Measurements from ENCODE around the gene CFAP92.

The CFAP92 gene

GRCh38 chr3:129002573-129003569 lies 9.0 kb upstream of the CFAP92 start:
- no peak for DNase-seq (ENCODE audit: extremely low spot score)
- POLR2A ChIA-PET = no interaction called here
- TF ChIP-seq, protein P1, sequence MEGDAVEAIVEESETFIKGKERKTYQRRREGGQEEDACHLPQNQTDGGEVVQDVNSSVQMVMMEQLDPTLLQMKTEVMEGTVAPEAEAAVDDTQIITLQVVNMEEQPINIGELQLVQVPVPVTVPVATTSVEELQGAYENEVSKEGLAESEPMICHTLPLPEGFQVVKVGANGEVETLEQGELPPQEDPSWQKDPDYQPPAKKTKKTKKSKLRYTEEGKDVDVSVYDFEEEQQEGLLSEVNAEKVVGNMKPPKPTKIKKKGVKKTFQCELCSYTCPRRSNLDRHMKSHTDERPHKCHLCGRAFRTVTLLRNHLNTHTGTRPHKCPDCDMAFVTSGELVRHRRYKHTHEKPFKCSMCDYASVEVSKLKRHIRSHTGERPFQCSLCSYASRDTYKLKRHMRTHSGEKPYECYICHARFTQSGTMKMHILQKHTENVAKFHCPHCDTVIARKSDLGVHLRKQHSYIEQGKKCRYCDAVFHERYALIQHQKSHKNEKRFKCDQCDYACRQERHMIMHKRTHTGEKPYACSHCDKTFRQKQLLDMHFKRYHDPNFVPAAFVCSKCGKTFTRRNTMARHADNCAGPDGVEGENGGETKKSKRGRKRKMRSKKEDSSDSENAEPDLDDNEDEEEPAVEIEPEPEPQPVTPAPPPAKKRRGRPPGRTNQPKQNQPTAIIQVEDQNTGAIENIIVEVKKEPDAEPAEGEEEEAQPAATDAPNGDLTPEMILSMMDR (IDR thresholded peaks at IDR 0.05; ENCODE audit: control extremely low read depth, extremely low read depth, low read depth, missing control alignments) = no peak
- CTCF ChIA-PET = no interaction called here

- POLR2A ChIA-PET = no interaction called here
- CTCF ChIA-PET = no interaction called here
- no peak for DNase-seq (ENCODE audit: extremely low spot score)
Observed at GRCh38 chr3:129001806-129002572, 8.1 kb upstream of the CFAP92 start.

DNA sequence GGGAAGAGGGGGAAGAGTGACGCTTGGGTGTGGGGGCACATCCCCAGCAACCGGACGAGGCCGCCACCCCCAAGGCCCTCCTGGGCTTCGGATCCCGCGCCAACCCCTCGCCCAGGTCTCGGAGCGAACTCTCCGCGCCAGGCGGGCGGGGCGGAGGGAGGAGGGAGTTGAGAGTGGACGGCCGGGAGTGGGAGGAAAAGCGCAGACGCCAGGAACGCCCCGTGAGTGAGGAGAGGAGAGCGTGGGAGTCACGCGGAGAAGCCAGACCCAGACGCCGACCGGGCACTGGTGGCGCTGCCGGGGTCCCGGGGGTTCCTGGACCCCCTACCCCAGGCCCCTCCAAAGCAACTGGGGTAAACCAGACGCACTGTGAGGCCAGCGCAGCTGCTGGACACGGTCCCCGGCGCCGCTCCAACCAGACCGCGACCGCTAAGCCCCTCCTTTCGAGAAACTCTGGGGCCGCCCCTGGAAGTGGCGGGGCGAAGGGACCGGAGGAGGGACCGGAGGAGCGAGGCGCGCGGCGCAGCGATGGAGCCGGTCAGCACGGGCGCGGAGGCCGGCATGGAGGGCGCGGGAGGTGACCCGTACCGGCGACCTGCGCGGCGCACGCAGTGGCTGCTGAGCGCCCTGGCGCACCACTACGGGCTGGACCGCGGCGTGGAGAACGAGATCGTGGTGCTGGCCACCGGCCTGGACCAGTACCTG lies 7.4 kb upstream of the CFAP92 start, which contains the start of gene EFCC1:
Gene EFCC1 (plus strand): TSS at position 204 of the 705 bp plus-strand sequence. CDS start 325 bp downstream, at position 529.
- no peak for DNase-seq (ENCODE audit: extremely low spot score)
- CTCF ChIA-PET = no interaction called here
- POLR2A ChIA-PET = no interaction called here
- TF ChIP-seq, protein P1 (IDR thresholded peaks at IDR 0.05; ENCODE audit: control extremely low read depth, extremely low read depth, low read depth, missing control alignments) = no peak

More at GRCh38 chr3:129001806-129002572, 8.1 kb upstream of the CFAP92 start:
- TF ChIP-seq, protein P1 (IDR thresholded peaks at IDR 0.05; ENCODE audit: control extremely low read depth, extremely low read depth, low read depth, missing control alignments) = no peak

DNA sequence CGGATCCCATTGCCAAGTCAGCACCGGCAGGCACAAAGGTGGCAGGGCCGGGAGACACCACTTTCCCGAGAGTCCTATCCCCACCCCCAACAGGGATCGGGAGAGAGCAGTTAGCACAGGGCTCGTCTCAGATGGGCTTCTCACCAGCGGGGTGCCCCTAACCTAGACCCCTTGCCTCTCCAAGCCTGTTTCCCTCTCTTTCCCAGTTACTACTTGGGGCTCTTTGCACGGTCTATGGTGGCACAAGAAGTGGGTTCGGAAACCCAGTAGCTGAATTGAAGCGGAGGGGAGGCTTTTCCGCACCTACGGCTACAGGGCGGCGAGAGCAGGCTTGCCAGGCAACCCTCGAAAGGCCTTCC lies 6.8 kb upstream of the CFAP92 start:
- TF ChIP-seq, protein P1 (IDR thresholded peaks at IDR 0.05; ENCODE audit: control extremely low read depth, extremely low read depth, low read depth, missing control alignments) = no peak
- CTCF ChIA-PET = no interaction called here
- no peak for DNase-seq (ENCODE audit: extremely low spot score)
- POLR2A ChIA-PET = no interaction called here

DNA sequence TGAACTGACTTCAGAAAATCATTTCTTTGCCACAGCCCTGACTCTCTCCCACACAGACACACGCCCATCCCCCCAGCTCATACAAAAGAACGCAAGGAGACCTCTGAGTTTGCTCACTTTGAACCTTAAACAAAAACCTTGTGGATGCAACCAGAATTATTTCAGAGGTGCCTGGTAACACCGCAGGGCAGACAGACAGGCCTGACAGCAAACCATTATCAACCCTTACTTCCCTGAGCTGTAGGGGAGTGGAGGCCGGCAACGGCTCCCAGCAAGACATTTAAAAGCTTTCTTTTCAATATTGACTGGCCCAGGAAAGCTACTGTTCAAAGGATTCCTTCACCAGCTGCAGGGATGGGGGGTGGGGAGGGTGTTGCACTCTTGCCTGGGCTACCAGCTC lies 5.2 kb upstream of the CFAP92 start:
- ChIA-PET CTCF (interaction anchor here (1.1 to 2.2 kb wide), 5 partner anchors 10 to 54 kb away, joined by 3 to 7 read pairs (median 4); no protein-coding TSS in a partner anchor), POLR2A (interaction anchor here (0.6 kb wide), 1 partner anchor 380 kb away, joined by 3 read pairs; no protein-coding TSS in a partner anchor)
- DNase-seq (ENCODE audit: extremely low spot score) = no peak
- TF ChIP-seq, protein P1 (IDR thresholded peaks at IDR 0.05; ENCODE audit: control extremely low read depth, extremely low read depth, low read depth, missing control alignments) = no peak

DNA sequence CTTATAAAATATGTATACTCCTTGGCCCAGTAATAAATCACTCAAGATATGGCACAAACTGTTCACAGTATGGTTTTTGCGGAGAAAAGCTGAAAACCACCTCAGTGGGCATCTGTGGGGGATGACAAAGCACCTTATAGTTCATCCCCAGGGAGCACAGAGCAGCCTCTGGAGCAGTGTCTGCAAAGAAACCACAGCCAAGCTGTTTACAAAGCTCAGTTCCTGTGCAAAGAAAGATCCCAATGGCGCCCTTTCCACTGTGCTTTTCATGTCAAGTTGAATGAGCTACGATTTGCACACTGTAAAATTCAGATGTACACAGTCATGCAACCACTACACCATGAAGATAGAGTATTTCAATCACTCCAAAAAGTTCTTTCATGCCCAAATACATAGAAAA lies 4.7 kb upstream of the CFAP92 start:
- no peak for DNase-seq (ENCODE audit: extremely low spot score)
- ChIA-PET POLR2A (no interaction called here), CTCF (interaction anchor here (1.1 to 2.2 kb wide), 6 partner anchors 9 to 55 kb away, joined by 3 to 13 read pairs (median 6); no protein-coding TSS in a partner anchor)
- TF ChIP-seq, protein P1 (IDR thresholded peaks at IDR 0.05; ENCODE audit: control extremely low read depth, extremely low read depth, low read depth, missing control alignments) = no peak

Measured in GM10248 (cell line).